GM21529 (cell line): ENCODE data around the gene CRTAP.
A peak's percentile ranks its signal among the peaks of the same experiment; 100 is the strongest.
"Not testable (repeated sequence)": the region's sequence is repeated elsewhere in the genome, so short reads cannot be mapped to it uniquely, and the experiment has no call there.

Experiments
- ATAC-seq: cut with Tn5 transposase; IDR thresholded peaks from one replicate; pipeline ENCODE4 v1.9.1; 2021; ENCODE audit not compliant: unreplicated experiment

CRTAP gene

DNA sequence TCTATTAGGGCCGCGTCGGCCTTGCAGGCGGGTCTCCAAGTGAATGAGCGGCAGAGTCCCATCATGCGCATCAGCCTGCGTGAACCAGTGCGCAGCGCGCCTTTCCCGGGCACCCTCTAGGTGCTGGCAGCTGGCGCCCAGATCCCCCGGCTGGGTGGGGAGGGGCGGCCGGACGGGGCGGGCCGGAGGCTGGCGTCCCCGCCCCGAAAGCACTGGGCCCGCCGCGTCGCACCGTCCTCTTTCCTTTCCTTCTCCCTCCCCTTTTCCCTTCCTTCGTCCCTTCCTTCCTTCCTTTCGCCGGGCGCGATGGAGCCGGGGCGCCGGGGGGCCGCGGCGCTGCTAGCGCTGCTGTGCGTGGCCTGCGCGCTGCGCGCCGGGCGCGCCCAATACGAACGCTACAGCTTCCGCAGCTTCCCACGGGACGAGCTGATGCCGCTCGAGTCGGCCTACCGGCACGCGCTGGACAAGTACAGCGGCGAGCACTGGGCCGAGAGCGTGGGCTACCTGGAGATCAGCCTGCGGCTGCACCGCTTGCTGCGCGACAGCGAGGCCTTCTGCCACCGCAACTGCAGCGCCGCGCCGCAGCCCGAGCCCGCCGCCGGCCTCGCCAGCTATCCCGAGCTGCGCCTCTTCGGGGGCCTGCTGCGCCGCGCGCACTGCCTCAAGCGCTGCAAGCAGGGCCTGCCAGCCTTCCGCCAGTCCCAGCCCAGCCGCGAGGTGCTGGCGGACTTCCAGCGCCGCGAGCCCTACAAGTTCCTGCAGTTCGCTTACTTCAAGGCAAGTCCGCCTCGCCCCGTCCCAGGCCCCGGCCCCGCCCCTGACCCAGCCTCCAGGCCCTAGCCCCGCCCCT, at the start of gene CRTAP:
Gene CRTAP, plus strand, starts transcription at position 243 of the 850 bp plus-strand sequence. Its CDS starts 64 bp downstream, at position 307.
- peak; percentile 78 for ATAC-seq

GRCh38 chr3:33064929-33065328, 48.9 kb upstream of the CRTAP start:
- ATAC-seq = no peak

DNA sequence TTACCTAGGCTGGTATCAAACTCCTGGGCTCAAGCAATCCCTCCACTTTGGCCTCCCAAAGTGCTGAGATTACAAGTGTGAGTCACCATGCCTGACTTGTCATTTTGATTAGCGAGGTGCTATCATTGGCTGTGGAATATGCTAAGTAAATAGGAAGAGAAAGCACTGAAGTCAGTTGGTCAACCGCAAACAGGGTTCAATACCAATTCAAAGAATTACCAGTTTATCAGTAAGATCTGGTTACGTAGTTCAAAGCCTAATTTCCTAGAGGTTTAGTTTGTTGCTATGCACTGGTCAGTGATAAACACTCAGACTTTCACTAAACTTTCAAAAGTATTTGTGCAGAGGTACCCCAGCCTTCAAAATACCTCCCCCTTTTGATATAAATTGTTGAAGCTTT, 46.3 kb upstream of the CRTAP start:
- ATAC-seq = no peak

DNA sequence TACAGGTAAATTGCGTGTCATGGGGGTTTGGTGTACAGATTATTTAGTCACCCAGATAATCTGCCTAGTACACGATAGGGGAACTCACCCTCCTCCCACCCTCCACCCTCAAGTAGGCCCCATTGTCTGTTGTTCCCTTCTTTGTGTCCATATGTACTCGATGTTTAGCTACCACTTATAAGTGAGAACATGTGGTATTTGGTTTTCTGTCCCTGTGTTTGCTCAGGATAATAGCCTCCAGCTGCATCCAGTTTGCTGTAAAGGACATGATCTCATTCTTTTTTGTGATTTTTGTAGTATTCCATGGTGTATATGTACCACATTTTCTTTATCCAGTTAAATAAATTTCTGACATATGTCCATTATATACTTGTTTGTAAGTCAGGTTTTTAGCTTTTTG, 44.0 kb upstream of the CRTAP start:
- not testable (repeated sequence) for ATAC-seq

- ATAC-seq = no peak
Observed at GRCh38 chr3:33071181-33071580, 42.6 kb upstream of the CRTAP start.

DNA sequence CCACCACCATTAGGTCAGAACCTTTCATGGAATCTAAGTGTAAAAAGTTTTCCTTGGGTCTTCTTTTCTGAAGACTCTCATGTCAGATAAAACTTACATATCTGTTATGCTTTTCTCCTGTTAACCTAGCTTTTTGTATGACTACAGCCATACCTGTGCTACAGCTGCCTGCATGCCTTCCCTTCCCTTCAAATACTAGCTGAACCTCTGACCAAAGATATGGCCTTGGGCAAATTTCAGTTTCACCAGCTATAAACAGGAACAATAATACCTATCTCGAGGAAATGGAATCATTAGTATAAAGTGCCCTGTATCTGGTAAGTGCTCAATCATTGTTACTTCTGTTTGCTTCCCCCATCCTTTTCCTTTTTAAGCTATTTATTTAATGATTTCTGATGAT, 41.9 kb upstream of the CRTAP start:
- no peak for ATAC-seq

DNA sequence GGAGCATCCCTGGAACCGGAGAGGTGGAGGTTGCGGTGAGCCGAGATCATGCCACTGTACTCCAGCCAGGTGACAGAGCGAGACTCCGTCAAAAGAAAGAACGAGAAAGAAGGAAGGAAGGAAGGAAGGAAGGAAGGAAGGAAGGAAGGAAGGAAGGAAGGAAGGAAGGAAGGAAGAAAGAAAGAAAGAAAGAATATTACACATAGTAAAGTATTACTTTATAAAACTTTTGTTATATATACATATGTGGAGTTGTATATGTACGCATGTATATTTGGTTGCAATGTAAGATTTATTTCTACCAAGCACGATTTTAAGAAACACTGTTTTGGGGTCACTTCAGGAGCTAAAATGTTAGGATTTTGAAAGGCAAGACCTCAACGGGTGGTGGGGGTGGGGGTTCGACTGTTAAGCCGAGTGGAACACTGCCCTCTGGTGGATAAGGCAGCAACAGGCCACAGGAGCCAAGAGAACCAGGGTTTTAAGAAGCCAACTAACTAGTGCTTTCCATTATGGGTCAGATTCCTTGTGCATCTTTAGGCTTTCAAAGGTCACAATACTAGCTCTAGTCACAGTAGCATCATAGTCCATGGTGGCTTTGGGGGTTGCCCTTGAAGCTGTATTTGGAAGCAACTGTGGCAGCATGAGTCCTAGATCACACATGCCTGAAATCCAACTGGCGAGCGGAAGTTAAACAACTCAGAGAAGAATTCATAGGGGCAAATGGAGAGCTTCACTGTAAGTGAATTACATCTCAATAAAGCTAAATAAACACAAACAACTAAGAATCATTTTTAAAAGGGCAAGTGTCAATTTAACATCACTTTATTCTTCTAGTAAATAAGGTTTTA, 39.4 kb upstream of the CRTAP start:
- peak; percentile 65 for ATAC-seq

DNA sequence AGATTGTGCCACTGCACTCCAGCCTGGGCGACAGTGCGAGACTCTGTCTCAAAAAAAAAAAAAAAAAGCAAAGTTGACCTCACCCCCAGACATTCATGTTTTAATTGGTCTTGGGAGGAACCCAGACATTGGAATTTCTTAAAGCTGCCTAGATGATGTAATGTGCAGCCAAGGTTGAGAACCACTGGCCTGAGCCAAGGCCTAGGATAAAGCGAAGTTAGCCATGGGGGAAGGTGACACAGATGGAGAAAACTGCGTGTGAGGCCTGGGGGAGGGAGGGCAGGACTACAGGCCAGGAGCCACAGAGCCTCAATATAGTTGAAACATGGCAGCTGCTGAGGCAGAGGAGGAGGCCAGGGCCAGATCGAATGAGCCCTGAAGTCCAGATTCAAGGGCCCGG, 37.8 kb upstream of the CRTAP start:
- ATAC-seq = no peak

GRCh38 chr3:33076952-33077351, 36.9 kb upstream of the CRTAP start:
- no peak for ATAC-seq

DNA sequence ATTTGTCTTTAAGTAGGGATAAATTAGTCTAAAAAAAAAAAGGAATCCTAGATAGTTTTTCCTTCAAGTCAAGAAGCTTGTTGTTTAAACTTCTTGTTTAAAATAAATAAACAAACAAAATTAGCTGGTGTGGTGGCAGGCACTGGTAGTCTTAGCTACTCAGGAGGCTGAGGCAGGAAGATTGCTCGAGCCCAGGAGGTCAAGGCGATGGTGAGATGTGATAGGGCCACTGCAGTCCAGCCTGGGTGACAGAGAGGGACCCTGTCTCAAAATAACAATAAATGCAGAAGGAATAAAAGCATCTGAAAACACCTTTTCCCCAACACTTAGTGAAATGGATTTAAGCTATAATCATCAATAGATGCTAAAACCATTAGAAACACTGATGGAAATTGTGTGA, 35.8 kb upstream of the CRTAP start:
- ATAC-seq = no peak

- ATAC-seq = not testable (repeated sequence)
Observed at GRCh38 chr3:33079813-33080212, 34.0 kb upstream of the CRTAP start.

GRCh38 chr3:33081812-33082211, 32.0 kb upstream of the CRTAP start:
- no peak for ATAC-seq

- ATAC-seq = no peak
Observed at GRCh38 chr3:33083958-33084357, 29.9 kb upstream of the CRTAP start.

DNA sequence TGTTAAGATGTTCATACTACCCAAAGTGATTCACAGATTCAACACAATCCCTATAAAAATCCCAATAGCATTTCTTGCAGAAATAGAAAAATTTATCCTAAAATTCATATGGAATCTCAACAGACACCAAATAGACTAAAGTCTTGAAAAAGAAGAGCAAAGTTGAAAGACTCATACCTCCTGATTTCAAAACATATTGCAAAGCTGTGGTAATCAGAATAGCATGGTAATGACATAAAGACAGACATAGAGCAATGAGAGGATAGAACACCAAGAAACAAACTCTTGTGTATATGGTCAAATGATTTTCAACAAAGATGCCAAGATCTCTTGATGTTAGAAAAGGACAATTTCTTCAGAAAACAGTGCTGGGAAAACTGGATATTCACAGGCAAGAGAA, 25.1 kb upstream of the CRTAP start:
- ATAC-seq = no peak

DNA sequence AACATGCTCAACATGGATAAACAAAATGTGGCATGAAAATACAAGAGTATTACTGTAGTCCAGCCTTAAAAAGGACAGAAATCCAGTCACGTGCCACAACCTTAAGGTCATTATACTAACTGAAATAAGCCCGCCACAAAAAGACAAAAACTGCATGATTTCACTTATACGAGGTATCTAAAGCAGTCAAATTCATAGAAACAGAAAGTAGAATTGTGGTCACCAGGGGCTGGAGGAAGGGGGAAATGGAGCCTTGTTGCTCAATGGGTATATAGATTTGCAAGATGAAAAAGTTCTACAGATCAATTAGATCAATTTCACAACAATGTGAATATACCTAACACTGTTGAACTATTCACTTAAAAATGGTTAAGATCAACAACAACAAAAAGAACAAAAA, 24.3 kb upstream of the CRTAP start:
- ATAC-seq = peak; percentile 93

DNA sequence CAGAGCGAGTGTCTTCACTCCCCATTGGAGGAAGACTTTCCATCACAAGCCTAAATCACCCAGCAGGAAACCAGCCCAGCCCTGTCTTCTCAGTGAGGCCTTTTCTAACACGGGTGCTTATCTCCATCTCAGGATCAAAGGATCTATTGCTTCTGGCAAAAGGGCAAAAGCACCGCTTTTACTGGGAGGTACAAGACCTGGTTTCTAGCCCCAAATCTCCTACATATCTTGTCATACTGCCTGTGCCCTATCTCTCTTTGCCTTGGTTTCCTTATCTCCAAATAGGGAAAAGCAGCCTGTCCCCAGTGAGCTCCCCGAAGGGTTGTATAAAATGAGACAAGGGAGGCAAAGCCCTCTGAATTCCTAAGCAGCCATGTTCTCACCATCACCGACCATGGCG, 22.1 kb upstream of the CRTAP start:
- no peak for ATAC-seq

- ATAC-seq = no peak
Observed at GRCh38 chr3:33092496-33093254, 21.1 kb upstream of the CRTAP start.

DNA sequence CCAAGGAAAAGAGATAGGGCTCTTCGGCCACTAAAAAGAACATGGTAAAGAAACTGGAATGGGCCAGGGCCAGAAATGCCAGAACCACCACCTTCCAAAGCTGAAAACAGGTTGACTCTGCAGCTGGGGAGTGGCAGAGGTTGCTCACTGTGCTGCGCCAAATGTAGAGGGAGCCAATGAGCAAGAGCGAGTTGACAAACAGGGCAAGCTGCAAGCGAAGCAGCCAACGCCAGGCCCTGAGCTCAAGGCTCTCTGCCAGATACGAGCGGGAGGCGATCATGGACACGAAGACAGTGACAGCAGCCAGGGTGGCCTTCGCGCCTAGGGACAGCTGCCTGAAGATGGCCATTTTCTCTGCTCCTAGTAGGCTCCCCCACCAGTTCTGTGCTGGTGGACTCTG, 20.0 kb upstream of the CRTAP start:
- ATAC-seq = no peak

GRCh38 chr3:33095436-33095835, 18.4 kb upstream of the CRTAP start:
- ATAC-seq = no peak

DNA sequence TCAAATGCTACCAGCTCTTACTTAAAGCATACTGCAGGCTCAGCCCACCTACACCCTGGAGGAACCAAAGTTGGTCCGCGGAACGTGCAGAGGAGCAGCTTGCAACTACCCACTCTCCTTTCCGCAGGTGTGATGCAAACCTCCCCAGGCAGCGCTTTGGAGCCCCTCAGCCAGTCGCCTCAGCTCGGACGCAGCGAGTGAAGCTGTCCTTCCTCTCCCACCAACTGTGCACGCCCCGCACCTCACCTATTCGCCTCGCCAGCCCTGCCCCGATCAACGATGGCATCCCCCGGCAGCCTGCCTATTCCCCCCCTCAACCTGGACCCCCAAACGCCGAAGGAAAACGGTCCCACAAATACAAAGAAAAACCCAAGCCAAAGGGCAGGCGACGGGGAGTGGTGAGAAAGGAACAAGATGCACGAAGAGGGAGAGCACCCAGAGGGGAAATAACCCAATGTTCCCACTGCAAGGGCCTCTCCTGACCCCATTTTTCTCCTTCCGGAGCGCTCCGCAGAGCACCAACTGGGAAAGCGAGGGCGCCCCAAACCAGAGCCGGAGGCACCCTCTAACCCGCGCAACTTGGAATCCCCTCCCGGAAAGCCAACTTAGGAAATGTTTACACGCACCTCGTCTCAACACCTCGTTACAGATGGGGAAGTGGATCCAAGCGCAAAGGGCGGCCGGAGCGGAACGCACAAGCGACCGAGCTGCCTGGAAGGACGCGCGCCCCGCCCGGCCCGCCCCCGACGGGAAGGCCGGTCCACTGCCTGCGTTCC, 17.5 kb upstream of the CRTAP start:
- peak; percentile 52 for ATAC-seq
